ENCODE measurements around the gene ZFR. TPM values are rescaled to one million over a fixed set of nuclear protein-coding genes. Genes with fewer than 3 reads are reported as not detected.
A peak's percentile ranks its signal among the peaks of the same experiment; 100 is the strongest.
"Not testable (repeated sequence)": the region's sequence is repeated elsewhere in the genome, so short reads cannot be mapped to it uniquely, and the experiment has no call there.

Gene ZFR
- total RNA-seq, 2 experiments from 2014 or later: 66.1 to 69.4 TPM

DNA sequence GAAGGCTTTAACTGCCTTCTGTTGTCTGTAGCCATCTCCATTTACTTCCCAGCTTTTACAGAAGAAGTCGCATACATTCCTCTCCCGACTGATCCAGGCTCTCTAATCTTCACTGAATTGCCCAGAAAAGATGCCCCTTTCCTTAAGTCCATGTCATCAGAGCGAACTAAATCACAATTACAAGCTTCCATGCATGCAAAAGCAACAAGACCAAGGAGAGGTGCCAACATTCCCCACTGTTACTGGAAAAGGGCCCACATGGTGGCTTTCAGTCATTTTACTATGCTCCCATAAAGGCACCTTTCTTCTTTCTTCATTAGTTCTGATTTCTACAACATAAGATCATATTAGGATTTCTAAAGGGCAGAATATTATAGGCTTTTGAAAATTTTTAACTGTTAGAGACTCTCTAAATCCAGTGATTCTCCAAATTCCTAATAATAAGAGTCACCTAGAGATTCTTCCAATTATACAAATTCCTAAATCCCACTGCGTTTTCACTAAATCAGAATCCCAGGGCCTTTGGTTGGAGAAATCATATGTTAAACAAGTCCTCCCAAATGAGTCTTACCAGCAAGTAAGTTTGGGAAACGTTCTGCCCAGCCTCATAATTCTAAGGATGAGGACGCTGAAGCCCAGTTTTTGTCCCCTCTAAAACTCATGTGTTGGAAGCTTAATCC, 17.0 kb upstream of the ZFR start:
- Mint-ChIP-seq H3K27ac (no peak overlapping the region), H3K4me3 (no peak overlapping the region), H3K36me3 (no peaks in the 10 kb centered on the region), H3K9me3 (no peaks in the 10 kb centered on the region), H3K27me3 (no peaks in the 10 kb centered on the region), H3K4me1 (peaks cover 9% of the 10 kb centered on the region)
- no peak for DNase-seq

DNA sequence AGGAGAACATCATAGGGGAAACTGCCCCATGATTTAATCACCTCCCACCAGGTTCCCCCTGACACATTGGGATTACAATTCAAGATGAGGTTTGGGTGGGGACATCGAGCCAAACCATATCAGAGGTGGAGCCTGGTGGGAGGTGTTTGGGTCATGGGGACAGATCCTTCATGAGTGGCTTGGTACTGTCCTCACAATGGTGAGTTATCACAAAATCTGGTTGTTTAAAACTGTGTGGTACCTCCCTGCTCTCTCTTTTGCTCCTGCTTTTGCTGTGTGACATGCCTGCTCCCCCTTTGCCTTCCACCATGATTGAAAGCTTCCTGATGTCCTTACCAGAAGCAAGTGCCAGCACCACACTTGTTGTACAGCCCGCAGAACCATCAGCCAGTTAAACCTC, 16.2 kb upstream of the ZFR start:
- Mint-ChIP-seq H3K27ac (no peak overlapping the region), H3K27me3 (no peaks in the 10 kb centered on the region), H3K4me3 (no peak overlapping the region), H3K4me1 (peaks cover 9% of the 10 kb centered on the region), H3K9me3 (no peaks in the 10 kb centered on the region), H3K36me3 (no peaks in the 10 kb centered on the region)
- no peak for DNase-seq

GRCh38 chr5:32458880-32459495, 14.4 kb upstream of the ZFR start:
- H3K36me3 Mint-ChIP-seq: no peaks in the 10 kb centered on the region

GRCh38 chr5:32455311-32455710, 10.8 kb upstream of the ZFR start:
- Mint-ChIP-seq H3K27ac (no peak overlapping the region), H3K4me1 (no peaks in the 10 kb centered on the region), H3K9me3 (no peaks in the 10 kb centered on the region), H3K27me3 (no peaks in the 10 kb centered on the region), H3K36me3 (no peaks in the 10 kb centered on the region), H3K4me3 (no peak overlapping the region)
- DNase-seq: no peak

More at GRCh38 chr5:32458880-32459495, 14.4 kb upstream of the ZFR start:
- Mint-ChIP-seq H3K27me3 (no peaks in the 10 kb centered on the region), H3K27ac (no peak overlapping the region), H3K4me3 (no peak overlapping the region), H3K9me3 (no peaks in the 10 kb centered on the region), H3K4me1 (peaks cover 9% of the 10 kb centered on the region)
- no peak for DNase-seq

- no peaks in the 10 kb centered on the region for H3K27me3 Mint-ChIP-seq
- DNase-seq: no peak
- H3K36me3 Mint-ChIP-seq: no peaks in the 10 kb centered on the region
- no peaks in the 10 kb centered on the region for H3K4me1 Mint-ChIP-seq
- no peak overlapping the region for H3K27ac Mint-ChIP-seq
- no peaks in the 10 kb centered on the region for H3K9me3 Mint-ChIP-seq
- H3K4me3 Mint-ChIP-seq: no peak overlapping the region
These were observed 10.3 kb upstream of the ZFR start for GRCh38 chr5:32454821-32455220.

DNA sequence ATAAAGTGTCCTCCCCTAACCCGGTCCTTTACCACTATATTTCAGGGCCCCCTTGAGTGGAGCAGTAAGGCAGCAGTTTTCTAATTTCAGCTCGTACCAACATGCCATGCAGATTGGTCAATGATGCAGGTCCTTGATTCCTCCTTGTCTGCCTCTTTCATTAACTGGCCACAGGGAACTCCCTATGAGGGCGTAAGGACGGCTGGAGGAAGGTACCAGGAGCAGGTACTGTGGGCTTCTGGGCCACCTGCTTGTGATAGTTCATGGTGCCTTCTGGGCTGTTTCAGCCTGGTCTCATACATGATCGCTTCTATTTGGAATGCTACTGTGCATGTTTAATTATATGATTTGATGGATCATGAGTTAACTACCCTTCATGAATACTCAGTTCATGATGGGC, 9.4 kb upstream of the ZFR start:
- no peaks in the 10 kb centered on the region for H3K4me1 Mint-ChIP-seq
- H3K36me3 Mint-ChIP-seq: no peaks in the 10 kb centered on the region
- no peaks in the 10 kb centered on the region for H3K9me3 Mint-ChIP-seq
- H3K27me3 Mint-ChIP-seq: no peaks in the 10 kb centered on the region
- DNase-seq: no peak
- H3K4me3 Mint-ChIP-seq: no peak overlapping the region
- no peak overlapping the region for H3K27ac Mint-ChIP-seq

GRCh38 chr5:32452316-32452715, 7.8 kb upstream of the ZFR start:
- H3K27ac Mint-ChIP-seq, H3K4me3 Mint-ChIP-seq: not testable (repeated sequence)

GRCh38 chr5:32450952-32451351, 6.4 kb upstream of the ZFR start:
- Mint-ChIP-seq H3K4me3 (no peak overlapping the region), H3K27me3 (no peaks in the 10 kb centered on the region), H3K9me3 (no peaks in the 10 kb centered on the region), H3K4me1 (no peaks in the 10 kb centered on the region), H3K27ac (no peak overlapping the region), H3K36me3 (no peaks in the 10 kb centered on the region)
- DNase-seq: no peak

More at GRCh38 chr5:32452316-32452715, 7.8 kb upstream of the ZFR start:
- not testable (repeated sequence) for H3K36me3 Mint-ChIP-seq, DNase-seq, H3K4me1 Mint-ChIP-seq, H3K27me3 Mint-ChIP-seq, H3K9me3 Mint-ChIP-seq

GRCh38 chr5:32449262-32449661, 4.7 kb upstream of the ZFR start:
- peaks cover 2% of the 10 kb centered on the region for H3K9me3 Mint-ChIP-seq
- peaks cover 7% of the 10 kb centered on the region for H3K4me1 Mint-ChIP-seq
- no peak overlapping the region for H3K27ac Mint-ChIP-seq
- DNase-seq: no peak
- H3K27me3 Mint-ChIP-seq: peaks cover 8% of the 10 kb centered on the region
- no peak overlapping the region for H3K4me3 Mint-ChIP-seq
- peaks cover 1% of the 10 kb centered on the region for H3K36me3 Mint-ChIP-seq

DNA sequence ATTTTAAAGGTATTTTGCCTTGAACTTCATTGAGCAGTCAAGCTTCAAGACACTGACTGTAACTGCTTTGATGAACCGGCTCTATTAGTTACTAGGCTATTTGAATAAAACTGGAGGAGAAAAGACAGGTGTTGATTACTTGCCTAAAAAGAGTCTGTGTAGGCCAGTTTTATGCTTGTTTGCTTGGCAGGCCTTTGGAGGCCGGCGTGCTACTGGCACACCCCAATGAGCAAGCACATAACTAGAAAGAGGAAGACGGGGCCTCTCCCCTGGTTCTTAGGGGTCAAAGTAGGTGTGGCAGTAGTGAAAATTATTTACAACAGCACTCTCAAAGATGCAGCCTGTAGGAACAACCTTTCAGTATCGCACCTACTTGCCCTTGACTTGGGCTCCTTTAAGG, 2.1 kb upstream of the ZFR start:
- Mint-ChIP-seq H3K9me3 (peaks cover 2% of the 10 kb centered on the region), H3K4me1 (peaks cover 21% of the 10 kb centered on the region), H3K36me3 (peaks cover 17% of the 10 kb centered on the region), H3K27me3 (peaks cover 8% of the 10 kb centered on the region), H3K4me3 (no peak overlapping the region), H3K27ac (no peak overlapping the region)
- no peak for DNase-seq

DNA sequence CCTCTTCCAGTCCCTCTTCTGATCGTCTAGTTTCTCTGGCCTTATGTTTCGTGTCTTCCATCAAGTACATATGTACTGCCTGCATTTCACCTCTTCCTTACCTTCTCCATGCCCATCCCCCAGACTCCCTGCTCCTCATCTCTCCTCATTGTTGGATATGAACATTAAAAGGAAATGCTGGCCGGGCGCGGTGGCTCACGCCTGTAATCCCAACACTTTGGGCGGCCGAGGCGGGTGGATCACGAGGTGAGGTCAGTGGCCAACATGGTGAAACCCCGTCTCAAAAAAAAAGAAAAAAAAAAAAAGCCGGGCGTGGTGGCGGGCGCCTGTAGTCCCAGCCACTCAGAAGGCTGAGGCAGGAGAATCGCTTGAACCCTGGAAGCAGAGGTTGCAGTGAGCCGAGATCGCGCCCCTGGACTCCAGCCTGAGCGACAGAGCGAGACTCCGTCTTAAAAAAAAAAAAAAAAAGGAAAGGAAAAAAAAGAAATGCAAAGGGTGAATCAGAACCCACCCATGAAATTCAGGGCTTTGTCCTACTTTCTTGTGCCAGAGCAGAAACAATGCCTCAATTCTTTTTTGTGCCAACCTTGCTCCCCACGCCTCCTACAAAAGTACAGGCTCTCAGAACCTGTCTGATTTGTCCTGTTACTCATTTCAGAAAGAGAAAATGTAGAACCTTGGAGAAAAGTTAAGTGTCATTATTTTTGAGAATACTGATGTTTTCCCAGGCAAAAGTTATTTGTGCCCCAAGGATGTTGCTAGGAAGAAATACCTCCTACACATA, 1.5 kb upstream of the ZFR start:
- no peak overlapping the region for H3K27ac Mint-ChIP-seq
- peaks cover 2% of the 10 kb centered on the region for H3K9me3 Mint-ChIP-seq
- peaks cover 21% of the 10 kb centered on the region for H3K36me3 Mint-ChIP-seq
- peaks cover 26% of the 10 kb centered on the region for H3K4me1 Mint-ChIP-seq
- H3K4me3 Mint-ChIP-seq: no peak overlapping the region
- H3K27me3 Mint-ChIP-seq: peaks cover 8% of the 10 kb centered on the region
- DNase-seq: no peak

GRCh38 chr5:32445287-32445758, 783 bp upstream of the ZFR start:
- peaks cover 28% of the 10 kb centered on the region for H3K4me1 Mint-ChIP-seq

DNA sequence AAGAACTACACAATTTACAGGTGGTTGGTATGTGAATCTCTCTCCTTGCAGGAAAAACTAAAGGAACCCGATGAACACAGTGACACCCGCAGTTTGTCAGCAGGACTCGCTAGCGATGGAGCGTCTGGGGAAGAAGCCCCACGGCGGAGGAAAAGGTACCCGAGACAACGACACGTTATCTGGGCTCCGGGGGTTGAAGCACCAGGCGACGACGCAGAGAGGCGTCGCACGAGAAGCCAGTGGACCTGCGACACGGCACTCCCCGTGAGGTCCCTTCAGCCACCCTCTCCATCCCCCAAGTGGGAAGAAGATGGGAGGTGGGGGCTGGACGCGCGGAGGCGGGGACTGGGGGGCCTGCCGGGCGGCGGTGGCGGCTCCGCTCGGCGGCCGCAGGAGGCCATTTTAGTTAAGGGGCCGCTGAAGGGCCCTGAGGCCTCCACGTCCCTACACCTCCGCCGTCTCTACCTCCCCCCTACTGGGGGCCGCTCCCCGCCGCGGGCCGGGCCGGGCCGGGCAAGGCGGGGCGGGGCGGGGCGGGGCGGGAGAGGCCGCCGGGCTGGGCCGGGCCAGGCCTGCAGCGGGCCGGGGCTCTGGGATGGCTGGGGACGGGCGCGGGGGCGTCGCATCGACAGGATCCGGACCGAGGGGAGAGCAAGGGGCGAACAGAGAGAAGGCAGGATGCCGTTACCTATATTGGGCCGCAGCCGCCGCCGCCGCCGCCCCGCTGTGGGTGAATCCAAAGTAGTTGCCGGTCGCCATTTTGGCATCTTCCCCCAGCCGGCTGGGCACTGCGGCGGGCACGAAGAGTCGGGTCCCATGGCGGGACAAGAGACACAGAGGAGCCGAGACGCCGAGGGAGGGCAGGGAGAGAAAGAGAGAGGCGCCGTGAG, 754 bp downstream of the ZFR start:
- Mint-ChIP-seq H3K27me3 (peaks cover 8% of the 10 kb centered on the region), H3K36me3 (peaks cover 25% of the 10 kb centered on the region), H3K4me3 (peak overlapping the region; percentile 99), H3K27ac (peak overlapping the region; percentile 92), H3K9me3 (peaks cover 2% of the 10 kb centered on the region), H3K4me1 (peaks cover 35% of the 10 kb centered on the region)
- peak; percentile 61 for DNase-seq

More at GRCh38 chr5:32445287-32445758, 783 bp upstream of the ZFR start:
- Mint-ChIP-seq H3K27me3 (peaks cover 8% of the 10 kb centered on the region), H3K27ac (no peak overlapping the region), H3K4me3 (peak overlapping the region; percentile 84), H3K9me3 (peaks cover 2% of the 10 kb centered on the region), H3K36me3 (peaks cover 21% of the 10 kb centered on the region)
- no peak for DNase-seq

- Mint-ChIP-seq H3K27me3 (peaks cover 8% of the 10 kb centered on the region), H3K9me3 (peaks cover 2% of the 10 kb centered on the region), H3K27ac (peak overlapping the region; percentile 92), H3K4me1 (peaks cover 37% of the 10 kb centered on the region), H3K4me3 (peak overlapping the region; percentile 99), H3K36me3 (peaks cover 28% of the 10 kb centered on the region)
- DNase-seq: peak; percentile 44
These were observed 1.4 kb downstream of the ZFR start for GRCh38 chr5:32443145-32443540.

All from activated naive CD8-positive, alpha-beta T cell treated with anti-CD3 and anti-CD28 coated beads for 36 hours (primary cell).